DMS114 treated with DMSO at 0.1 percent for 48 hours (cell line): ENCODE measurements around the gene MKX.

Experiments used
- DNase-seq: peaks from one replicate; lab custom pipeline; 2025; ENCODE audit not compliant: unreplicated experiment; lab: John Stamatoyannopoulos, UW

MKX gene

GRCh38 chr10:27655296-27655695 is 90.3 kb downstream of the MKX start:
- DNase-seq: no peak

GRCh38 chr10:27654284-27654683 is 91.3 kb downstream of the MKX start:
- DNase-seq: no peak

GRCh38 chr10:27646604-27647175 is 98.9 kb downstream of the MKX start:
- DNase-seq: no peak

- DNase-seq: no peak
Measured at GRCh38 chr10:27646194-27646593, 99.4 kb downstream of the MKX start.

- no peak for DNase-seq
Measured at GRCh38 chr10:27644307-27644939, 101.2 kb downstream of the MKX start.

- DNase-seq: no peak
Measured at GRCh38 chr10:27643301-27643700, 102.3 kb downstream of the MKX start.

- DNase-seq: no peak
Measured at GRCh38 chr10:27642023-27642589, 103.5 kb downstream of the MKX start.

- DNase-seq: no peak
Measured at GRCh38 chr10:27638071-27638750, 107.4 kb downstream of the MKX start.

- DNase-seq: no peak
Measured at GRCh38 chr10:27637601-27638000, 108.0 kb downstream of the MKX start.

- DNase-seq: no peak
Measured at GRCh38 chr10:27636816-27637215, 108.8 kb downstream of the MKX start.

GRCh38 chr10:27635699-27636270 is 109.8 kb downstream of the MKX start:
- DNase-seq: no peak

GRCh38 chr10:27635290-27635689 is 110.3 kb downstream of the MKX start:
- no peak for DNase-seq

GRCh38 chr10:27628621-27629020 is 117.0 kb downstream of the MKX start:
- DNase-seq: no peak

GRCh38 chr10:27626890-27627289 is 118.7 kb downstream of the MKX start:
- no peak for DNase-seq

- no peak for DNase-seq
Measured at GRCh38 chr10:27625452-27626211, 120.0 kb downstream of the MKX start.

- DNase-seq: no peak
Measured at GRCh38 chr10:27624941-27625340, 120.7 kb downstream of the MKX start.
